Loucy (cell line): ENCODE measurements around the gene ST6GAL1.
"Not testable (repeated sequence)": the region's sequence is repeated elsewhere in the genome, so short reads cannot be mapped to it uniquely, and the experiment has no call there.

Source experiments
- H2AFZ ChIP-seq: fragments of 200-600 bp; sonication (generic); 2 replicates; pipeline ENCODE4 v1.6.0; 2016; ENCODE audit warnings: antibody characterized with exemption, mild to moderate bottlenecking, low read length, moderate library complexity
- H3F3A ChIP-seq: fragments of 200-600 bp; 2 replicates; pipeline ENCODE4 v1.6.0; 2016; ENCODE audit warnings: antibody characterized with exemption, low read depth, mild to moderate bottlenecking
- H3K27me3 ChIP-seq: fragments of 200-600 bp; sonication (generic); 2 replicates; pipeline ENCODE4 v1.6.1; 2014; ENCODE audit warnings: low read length, mild to moderate bottlenecking; ENCODE audit not compliant: insufficient read depth, poor library complexity, severe bottlenecking
- H3K36me3 ChIP-seq: fragments of 200-600 bp; sonication (generic); 2 replicates; pipeline ENCODE4 v1.6.1; 2016; ENCODE audit warnings: low read length; ENCODE audit not compliant: insufficient read depth
- H3K4me1 ChIP-seq: fragments of 200-600 bp; sonication (generic); 2 replicates; pipeline ENCODE4 v1.5.1; 2014; ENCODE audit warnings: low read length, mild to moderate bottlenecking; ENCODE audit not compliant: insufficient read depth, poor library complexity, severe bottlenecking
- H3K4me2 ChIP-seq: fragments of 200-600 bp; sonication (generic); 2 replicates; pipeline ENCODE4 v1.6.0; 2014; ENCODE audit warnings: antibody characterized with exemption, low read length, low read depth, mild to moderate bottlenecking; ENCODE audit not compliant: poor library complexity, severe bottlenecking
- H3K4me3 ChIP-seq: fragments of 200-600 bp; sonication (generic); 2 replicates; pipeline ENCODE4 v1.5.1; 2014; ENCODE audit warnings: low read length, mild to moderate bottlenecking, mixed read lengths; ENCODE audit not compliant: poor library complexity, severe bottlenecking
- H3K79me2 ChIP-seq: fragments of 200-600 bp; sonication (generic); 2 replicates; pipeline ENCODE4 v1.6.1; 2014; ENCODE audit warnings: low read length; ENCODE audit not compliant: insufficient read depth
- H3K9ac ChIP-seq: fragments of 200-600 bp; sonication (generic); 2 replicates; pipeline ENCODE4 v1.6.0; 2014; ENCODE audit warnings: mild to moderate bottlenecking, low read depth, low read length, moderate library complexity; ENCODE audit not compliant: poor library complexity, severe bottlenecking
- H3K9me2 ChIP-seq: fragments of 200-600 bp; sonication (generic); replicated peaks from 2 replicates; pipeline ENCODE4 v1.6.1; 2016; ENCODE audit warnings: low read depth, low read length, mixed read lengths
- H3K9me3 ChIP-seq: fragments of 200-600 bp; sonication (generic); 2 replicates; pipeline ENCODE4 v1.6.1; 2014; ENCODE audit warnings: mild to moderate bottlenecking, antibody characterized with exemption, low read length, low read depth; ENCODE audit not compliant: insufficient read depth
- H4K20me1 ChIP-seq: fragments of 200-600 bp; sonication (generic); 2 replicates; pipeline ENCODE4 v1.6.0; 2014; ENCODE audit warnings: antibody characterized with exemption, low read length, mild to moderate bottlenecking; ENCODE audit not compliant: insufficient read depth, poor library complexity, severe bottlenecking
- CTCF ChIP-seq: fragments of 200-600 bp; sonication (generic); conservative IDR thresholded peaks from 2 replicates; pipeline ENCODE4 v1.5.1; 2014; ENCODE audit warnings: mild to moderate bottlenecking, antibody characterized with exemption, low read length
- EZH2phosphoT487 ChIP-seq: fragments of 200-600 bp; IDR thresholded peaks from 2 replicates; pipeline ENCODE4 v1.6.1; 2018; ENCODE audit warnings: antibody characterized with exemption, mild to moderate bottlenecking, moderate library complexity, borderline replicate concordance

The ST6GAL1 gene

DNA sequence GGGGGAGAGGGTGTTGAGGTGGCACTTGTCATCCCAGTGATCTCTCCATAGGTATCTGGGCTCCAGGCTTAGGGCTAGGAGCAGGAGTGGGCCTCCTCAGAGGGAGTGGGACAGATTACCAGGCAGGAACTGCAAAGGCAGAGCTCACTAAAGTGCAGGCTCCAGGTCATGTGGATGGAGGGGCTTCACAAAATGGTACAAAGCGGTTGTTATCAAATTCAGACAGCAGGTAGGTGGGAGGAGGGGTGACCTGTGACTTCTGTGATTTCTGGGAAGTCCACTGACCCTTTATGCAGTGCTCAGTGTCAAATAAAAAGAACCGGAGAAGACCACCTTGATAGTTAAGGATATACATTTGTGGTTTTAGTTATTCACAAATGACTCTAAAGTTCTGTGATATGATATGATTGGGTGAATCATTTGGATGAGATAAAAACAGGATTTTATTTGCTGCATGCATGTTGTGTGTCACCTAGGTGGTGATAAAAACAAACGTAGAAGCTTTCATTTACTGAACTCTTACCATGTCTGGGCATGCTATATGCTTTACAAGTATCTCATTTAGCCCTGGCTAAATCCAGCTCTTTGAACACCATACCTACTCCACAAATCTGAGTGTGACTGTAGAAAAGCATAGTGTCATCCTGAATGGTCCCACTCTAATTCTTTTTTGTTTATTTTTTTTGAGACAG lies 20.2 kb downstream of the ST6GAL1 start:
- TF ChIP-seq CTCF (no peak), EZH2phosphoT487 (no peak)
- no peaks in the 10 kb centered on the region for H3K9me2 ChIP-seq
- H3K79me2 ChIP-seq = peaks cover 10% of the 10 kb centered on the region; the same call in 1 of the 2 replicates
- H3K36me3 ChIP-seq = no peaks in the 10 kb centered on the region
- no peaks in the 10 kb centered on the region for H3F3A ChIP-seq
- H2AFZ ChIP-seq = no peak overlapping the region
- no peaks in the 10 kb centered on the region for H3K27me3 ChIP-seq
- no peak overlapping the region for H3K4me2 ChIP-seq
- H3K9me3 ChIP-seq = no peaks in the 10 kb centered on the region
- no peak overlapping the region for H3K9ac ChIP-seq
- H3K4me1 ChIP-seq = no peaks in the 10 kb centered on the region
- H4K20me1 ChIP-seq = no peaks in the 10 kb centered on the region
- H3K4me3 ChIP-seq = no peak overlapping the region

DNA sequence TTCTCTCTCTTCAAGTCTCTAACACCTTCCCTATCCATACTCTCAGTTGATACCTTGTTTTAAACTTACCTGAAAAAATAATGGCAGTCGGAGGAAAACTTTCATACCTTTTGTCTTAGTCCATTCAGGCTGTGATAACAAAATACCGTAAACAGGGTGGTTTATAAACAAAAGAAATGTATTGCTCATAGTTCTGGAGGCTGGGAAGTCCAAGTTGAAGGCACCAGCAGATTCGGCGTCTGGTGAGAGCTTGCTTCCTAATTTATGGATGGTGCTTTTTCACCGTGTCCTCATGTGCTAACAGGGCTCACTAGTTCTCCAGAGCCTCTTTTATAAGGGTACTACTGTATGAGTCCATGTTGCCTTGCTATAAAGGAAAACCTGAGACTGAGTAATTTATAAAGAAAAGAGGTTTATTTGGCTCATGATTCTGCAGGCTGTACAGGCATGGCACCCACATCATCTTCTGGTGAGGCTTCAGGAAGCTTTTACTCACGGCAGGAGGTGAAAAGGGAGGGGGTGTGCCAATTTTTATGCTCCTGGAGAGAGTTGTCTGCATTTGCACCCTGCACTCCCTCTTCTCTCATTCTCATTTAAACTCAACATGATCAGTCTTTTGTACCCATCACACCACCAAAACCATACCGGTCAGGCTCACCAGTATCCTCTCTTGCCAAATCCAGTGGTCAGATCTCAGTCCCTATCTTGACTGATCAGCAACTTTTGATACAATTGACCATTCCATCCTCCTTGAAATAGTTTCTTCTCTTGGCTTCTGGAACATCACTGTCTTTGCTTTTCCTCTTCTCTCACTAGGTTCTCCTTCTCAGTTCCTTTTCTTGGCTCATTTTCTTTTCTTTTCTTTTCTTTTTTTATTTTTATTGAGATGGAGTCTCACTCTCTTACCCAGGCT lies 21.6 kb downstream of the ST6GAL1 start:
- no peaks in the 10 kb centered on the region for H3K36me3 ChIP-seq
- H4K20me1 ChIP-seq = peaks cover 5% of the 10 kb centered on the region
- no peak for TF ChIP-seq EZH2phosphoT487
- no peak for TF ChIP-seq CTCF
- no peaks in the 10 kb centered on the region for H3K9me3 ChIP-seq
- H3K4me2 ChIP-seq = no peak overlapping the region
- peaks cover 20% of the 10 kb centered on the region; the same call in 1 of the 2 replicates for H3K79me2 ChIP-seq
- H3K4me3 ChIP-seq = no peak overlapping the region
- H3F3A ChIP-seq = no peaks in the 10 kb centered on the region
- H3K4me1 ChIP-seq = no peaks in the 10 kb centered on the region
- no peaks in the 10 kb centered on the region for H3K27me3 ChIP-seq
- H3K9ac ChIP-seq = no peak overlapping the region
- no peak overlapping the region for H2AFZ ChIP-seq
- H3K9me2 ChIP-seq = no peaks in the 10 kb centered on the region

DNA sequence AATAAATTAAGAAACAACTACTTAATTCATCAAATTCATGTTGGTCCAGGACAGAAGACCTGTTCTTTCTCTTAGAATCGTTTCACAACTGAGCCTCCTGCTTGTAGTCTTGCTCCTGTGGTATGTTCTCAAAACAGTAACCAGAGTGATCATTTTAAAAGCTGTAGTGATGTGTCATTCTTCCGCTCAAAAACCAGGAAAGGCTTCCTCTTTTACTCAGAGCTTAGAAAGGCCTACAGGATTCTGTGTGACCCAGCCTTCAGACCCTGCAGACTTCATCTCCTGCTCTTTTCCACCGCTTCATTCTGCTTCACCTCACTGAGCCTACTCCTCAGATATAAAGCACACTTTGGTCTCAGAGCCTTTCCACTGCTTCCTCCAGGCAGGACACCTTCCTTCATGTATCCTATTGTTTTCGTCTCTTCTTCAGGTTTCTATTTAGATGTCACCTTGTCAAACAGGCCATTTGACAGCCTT lies 22.7 kb downstream of the ST6GAL1 start:
- Histone ChIP-seq H3K27me3 (no peaks in the 10 kb centered on the region), H3K9me3 (no peaks in the 10 kb centered on the region), H2AFZ (no peak overlapping the region), H3K4me3 (no peak overlapping the region), H3K9ac (no peak overlapping the region), H3K4me1 (no peaks in the 10 kb centered on the region), H3K36me3 (no peaks in the 10 kb centered on the region), H3K79me2 (peaks cover 20% of the 10 kb centered on the region; the same call in 1 of the 2 replicates), H3F3A (no peaks in the 10 kb centered on the region), H4K20me1 (peaks cover 10% of the 10 kb centered on the region), H3K4me2 (no peak overlapping the region), H3K9me2 (no peaks in the 10 kb centered on the region)
- TF ChIP-seq EZH2phosphoT487 (no peak), CTCF (no peak)

DNA sequence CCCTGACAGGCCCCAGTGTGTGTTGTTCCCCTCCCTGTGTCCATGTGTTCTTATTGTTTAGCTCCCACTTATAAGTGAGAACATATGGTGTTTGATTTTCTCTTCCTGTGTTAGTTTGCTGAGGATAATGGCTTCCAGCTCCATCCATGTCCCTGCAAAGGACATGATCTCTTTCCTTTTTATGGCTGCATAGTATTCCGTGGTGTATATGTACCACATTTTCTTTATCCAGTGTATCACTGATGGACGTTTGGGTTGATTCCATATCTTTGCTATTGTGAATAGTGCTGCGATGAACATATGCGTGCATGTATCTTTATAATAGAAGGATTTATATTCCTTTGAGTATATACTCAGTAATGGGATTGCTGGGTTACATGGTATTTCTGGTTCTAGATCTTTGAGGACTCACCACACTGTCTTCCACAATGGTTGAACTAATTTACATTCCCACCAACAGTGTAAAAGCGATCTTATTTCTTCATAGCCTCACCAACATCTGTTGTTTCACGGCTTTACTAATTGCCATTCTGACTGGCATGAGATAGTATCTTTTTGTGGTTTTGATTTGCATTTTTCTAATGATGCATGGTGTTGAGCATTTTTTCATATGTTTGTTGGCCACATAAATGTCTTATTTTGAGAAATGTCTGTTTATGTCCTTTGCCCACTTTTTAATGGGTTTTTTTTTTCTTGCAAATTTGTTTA lies 23.8 kb downstream of the ST6GAL1 start:
- not testable (repeated sequence) for H3K9me3 ChIP-seq, H3K27me3 ChIP-seq, H2AFZ ChIP-seq, H3K36me3 ChIP-seq, H3K4me2 ChIP-seq, H3K9ac ChIP-seq, H3K9me2 ChIP-seq, H3K4me3 ChIP-seq, H3F3A ChIP-seq, H3K4me1 ChIP-seq
- Histone ChIP-seq H3K79me2 (peaks cover 20% of the 10 kb centered on the region; the same call in 1 of the 2 replicates), H4K20me1 (peaks cover 15% of the 10 kb centered on the region)
